ENCODE data around the gene TREX2. TPM values are rescaled to one million over a fixed set of nuclear protein-coding genes. Genes with fewer than 3 reads are reported as not detected.

The TREX2 gene
- total RNA-seq, 1 donor from 2014 or later, result 1.9 TPM

DNA sequence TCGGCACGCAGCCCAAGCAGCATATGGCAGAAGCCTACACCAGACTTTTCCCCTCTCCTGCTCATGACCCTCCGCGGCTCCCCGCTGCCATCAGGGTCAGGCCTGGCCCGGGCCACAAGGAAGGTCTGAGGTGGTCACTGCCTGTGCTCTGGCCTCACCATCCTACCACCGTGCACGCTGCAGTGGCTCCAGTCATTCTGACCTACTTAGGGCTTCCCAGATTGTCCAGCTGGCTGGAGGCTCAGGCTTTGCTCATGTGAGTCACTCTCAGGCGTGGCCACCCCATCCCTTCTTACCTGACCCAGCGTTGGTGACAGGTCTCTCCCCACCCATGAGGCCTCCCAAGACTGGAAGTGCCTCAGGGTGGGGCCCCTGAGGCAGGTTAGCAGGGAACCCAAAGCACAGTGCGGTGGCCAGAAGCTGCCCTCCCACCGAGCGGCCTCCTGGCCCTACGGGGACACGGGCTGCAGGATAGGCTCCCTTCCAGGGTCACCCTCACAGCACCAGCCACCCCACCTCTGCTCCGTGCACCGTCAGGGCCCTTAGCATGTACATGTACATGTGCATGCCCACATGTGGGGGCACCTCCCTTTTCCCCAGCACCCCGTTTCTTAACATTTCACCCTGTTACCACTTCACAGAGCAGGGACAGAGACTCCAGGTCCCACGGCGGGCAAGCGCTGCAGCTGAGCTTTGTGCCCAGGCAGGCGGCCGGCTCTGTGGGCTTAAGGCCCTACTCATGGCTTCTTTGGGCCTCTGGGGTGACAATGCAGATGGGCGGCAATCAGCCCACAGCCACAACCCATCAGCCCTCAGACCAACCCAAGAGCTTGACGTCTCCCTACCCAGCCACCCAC, 2.2 kb downstream of the TREX2 start:
- Mint-ChIP-seq H3K9me3 (no peaks in the 10 kb centered on the region), H3K4me1 (no peaks in the 10 kb centered on the region), H3K4me3 (no peak overlapping the region), H3K27ac (no peak overlapping the region), H3K36me3 (ENCODE audit: low read depth) (no peaks in the 10 kb centered on the region), H3K27me3 (no peaks in the 10 kb centered on the region)
- DNase-seq, result no peak
- intact Hi-C loops (cut with micrococcal nuclease), result no loop called here

- no peak overlapping the region for H3K4me3 Mint-ChIP-seq
- H3K36me3 Mint-ChIP-seq (ENCODE audit: low read depth), result no peaks in the 10 kb centered on the region
- intact Hi-C loops (cut with micrococcal nuclease), result no loop called here
- H3K27me3 Mint-ChIP-seq, result no peaks in the 10 kb centered on the region
- no peaks in the 10 kb centered on the region for H3K4me1 Mint-ChIP-seq
- no peak overlapping the region for H3K27ac Mint-ChIP-seq
- no peaks in the 10 kb centered on the region for H3K9me3 Mint-ChIP-seq
- DNase-seq, result no peak
Observed at GRCh38 chrX:153442463-153442862, 3.4 kb downstream of the TREX2 start.

GRCh38 chrX:153441981-153442380, 3.9 kb downstream of the TREX2 start:
- intact Hi-C loops (cut with micrococcal nuclease), result no loop called here
- no peaks in the 10 kb centered on the region for H3K27me3 Mint-ChIP-seq
- H3K4me3 Mint-ChIP-seq, result no peak overlapping the region
- H3K36me3 Mint-ChIP-seq (ENCODE audit: low read depth), result no peaks in the 10 kb centered on the region
- H3K9me3 Mint-ChIP-seq, result no peaks in the 10 kb centered on the region
- no peak overlapping the region for H3K27ac Mint-ChIP-seq
- no peak for DNase-seq
- no peaks in the 10 kb centered on the region for H3K4me1 Mint-ChIP-seq

GRCh38 chrX:153441296-153441695, 4.6 kb downstream of the TREX2 start:
- Mint-ChIP-seq H3K4me1 (no peaks in the 10 kb centered on the region), H3K4me3 (no peak overlapping the region), H3K36me3 (ENCODE audit: low read depth) (no peaks in the 10 kb centered on the region), H3K27ac (no peak overlapping the region), H3K9me3 (no peaks in the 10 kb centered on the region), H3K27me3 (no peaks in the 10 kb centered on the region)
- intact Hi-C loops (cut with micrococcal nuclease), result no loop called here
- no peak for DNase-seq

GRCh38 chrX:153440556-153441135, 5.2 kb downstream of the TREX2 start:
- no peak for DNase-seq
- intact Hi-C loops (cut with micrococcal nuclease), result no loop called here
- Mint-ChIP-seq H3K27ac (no peak overlapping the region), H3K4me3 (no peak overlapping the region), H3K27me3 (no peaks in the 10 kb centered on the region), H3K9me3 (no peaks in the 10 kb centered on the region), H3K4me1 (no peaks in the 10 kb centered on the region), H3K36me3 (ENCODE audit: low read depth) (no peaks in the 10 kb centered on the region)

DNA sequence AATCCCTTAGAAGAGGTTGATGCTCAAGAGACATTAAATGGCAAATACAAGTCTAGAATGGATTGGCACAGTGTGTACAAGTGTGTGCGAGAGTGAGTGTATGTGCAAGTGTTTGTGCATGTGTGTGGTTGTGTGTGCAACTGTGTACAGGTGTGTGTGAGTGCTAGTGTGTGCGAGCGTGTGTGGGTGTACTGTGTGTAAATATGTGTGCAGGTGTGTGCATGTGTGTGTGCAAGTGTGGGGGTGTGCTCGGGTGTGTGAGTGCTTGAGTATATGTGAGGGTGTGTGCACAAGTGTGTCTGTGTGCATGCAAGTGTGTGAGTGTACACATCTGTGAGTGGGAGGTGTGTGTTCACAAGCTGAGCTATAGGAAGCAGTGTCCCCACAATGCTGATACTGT, 5.9 kb downstream of the TREX2 start:
- H3K36me3 Mint-ChIP-seq (ENCODE audit: low read depth), result no peaks in the 10 kb centered on the region
- no peaks in the 10 kb centered on the region for H3K4me1 Mint-ChIP-seq
- intact Hi-C loops (cut with micrococcal nuclease), result no loop called here
- no peak overlapping the region for H3K4me3 Mint-ChIP-seq
- no peak overlapping the region for H3K27ac Mint-ChIP-seq
- no peaks in the 10 kb centered on the region for H3K27me3 Mint-ChIP-seq
- DNase-seq, result no peak
- no peaks in the 10 kb centered on the region for H3K9me3 Mint-ChIP-seq

DNA sequence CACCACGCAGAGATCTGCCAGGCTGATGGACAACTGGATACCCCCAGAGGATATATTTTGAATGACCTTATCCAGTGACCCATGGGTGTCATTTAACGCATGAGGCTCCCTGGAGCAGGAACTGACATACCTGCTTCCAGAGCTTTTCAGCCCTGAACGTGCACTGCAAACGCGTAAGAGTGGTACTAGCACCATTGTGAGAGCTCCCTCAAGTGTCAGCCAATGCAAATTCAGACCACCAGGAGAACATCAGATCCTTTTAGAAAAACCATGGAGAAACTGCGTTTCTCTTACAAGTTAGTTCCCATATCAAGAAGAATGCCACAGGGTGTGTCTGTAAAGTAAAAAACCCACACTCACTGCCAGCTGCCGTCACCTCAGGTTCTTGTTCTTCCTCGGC, 7.3 kb downstream of the TREX2 start:
- Mint-ChIP-seq H3K27ac (no peak overlapping the region), H3K4me1 (no peaks in the 10 kb centered on the region), H3K27me3 (no peaks in the 10 kb centered on the region), H3K4me3 (no peak overlapping the region), H3K9me3 (no peaks in the 10 kb centered on the region), H3K36me3 (ENCODE audit: low read depth) (no peaks in the 10 kb centered on the region)
- intact Hi-C loops (cut with micrococcal nuclease), result no loop called here
- no peak for DNase-seq

- Mint-ChIP-seq H3K9me3 (no peaks in the 10 kb centered on the region), H3K4me1 (no peaks in the 10 kb centered on the region), H3K4me3 (no peak overlapping the region), H3K27ac (no peak overlapping the region), H3K27me3 (no peaks in the 10 kb centered on the region), H3K36me3 (ENCODE audit: low read depth) (no peaks in the 10 kb centered on the region)
- intact Hi-C loops (cut with micrococcal nuclease), result no loop called here
- DNase-seq, result no peak
Observed at GRCh38 chrX:153435845-153436244, 10.0 kb downstream of the TREX2 start.

GRCh38 chrX:153434801-153435200, 11.1 kb downstream of the TREX2 start:
- Mint-ChIP-seq H3K36me3 (ENCODE audit: low read depth) (no peaks in the 10 kb centered on the region), H3K27me3 (no peaks in the 10 kb centered on the region), H3K9me3 (no peaks in the 10 kb centered on the region), H3K4me1 (no peaks in the 10 kb centered on the region), H3K27ac (no peak overlapping the region), H3K4me3 (no peak overlapping the region)
- intact Hi-C loops (cut with micrococcal nuclease), result no loop called here
- no peak for DNase-seq

DNA sequence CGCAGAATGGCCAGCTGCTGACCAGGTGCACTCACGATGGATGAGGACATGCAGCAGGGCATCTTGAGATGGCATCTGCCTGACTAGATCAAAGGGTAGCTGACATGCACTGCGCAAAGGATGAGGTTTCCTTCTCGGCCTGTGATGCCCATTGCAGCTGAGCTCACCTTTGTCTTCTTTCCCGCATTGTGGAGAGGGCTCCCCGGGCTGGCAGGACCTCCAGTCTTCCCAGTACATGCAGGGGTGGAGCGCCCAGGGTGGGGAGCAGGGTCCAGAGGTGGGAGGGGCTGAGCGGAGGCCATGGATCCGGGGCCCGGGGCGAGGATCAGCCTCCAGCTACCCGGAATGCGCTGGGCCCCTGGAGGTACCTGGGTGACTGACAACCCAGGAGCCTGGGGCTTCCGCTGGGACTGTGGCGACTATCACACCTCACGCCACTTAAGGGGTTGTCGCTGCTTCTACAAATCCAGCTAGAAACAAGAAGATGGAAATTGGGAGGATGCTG, 12.0 kb downstream of the TREX2 start:
- intact Hi-C loops (cut with micrococcal nuclease), result no loop called here
- H3K27ac Mint-ChIP-seq, result no peak overlapping the region
- DNase-seq, result no peak

DNA sequence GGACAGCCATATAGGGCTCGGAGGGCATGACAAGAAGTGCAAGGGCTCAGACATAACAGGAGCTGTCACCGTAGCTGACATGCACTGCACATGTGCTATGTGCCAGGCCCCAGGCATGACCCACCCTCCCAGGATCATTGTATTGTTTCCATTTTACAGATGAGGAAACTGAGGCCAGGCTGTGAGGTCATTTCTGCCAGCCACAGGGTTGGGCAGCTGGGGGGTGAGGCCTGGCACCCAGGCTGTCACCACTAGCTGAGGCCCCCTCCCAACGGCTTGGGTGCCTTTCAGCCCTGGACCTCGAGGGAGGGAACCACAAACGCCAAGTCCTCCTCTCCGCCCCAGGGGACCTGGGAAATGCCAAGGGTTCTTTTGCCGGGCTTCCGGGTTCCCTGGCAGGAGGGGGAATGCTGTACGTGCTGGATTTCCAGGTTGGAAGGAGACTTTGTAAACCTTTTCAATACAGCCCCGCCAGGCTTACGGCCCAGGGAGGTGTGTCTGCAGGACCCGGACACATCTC, 12.6 kb downstream of the TREX2 start:
- no peak overlapping the region for H3K4me3 Mint-ChIP-seq
- H3K27ac Mint-ChIP-seq, result no peak overlapping the region
- H3K36me3 Mint-ChIP-seq (ENCODE audit: low read depth), result no peaks in the 10 kb centered on the region
- H3K9me3 Mint-ChIP-seq, result no peaks in the 10 kb centered on the region
- no peaks in the 10 kb centered on the region for H3K4me1 Mint-ChIP-seq
- intact Hi-C loops (cut with micrococcal nuclease), result no loop called here
- peaks cover 1% of the 10 kb centered on the region for H3K27me3 Mint-ChIP-seq
- DNase-seq, result no peak

More for the DNA sequence above, 12.0 kb downstream of the TREX2 start:
- Mint-ChIP-seq H3K4me1 (no peaks in the 10 kb centered on the region), H3K9me3 (no peaks in the 10 kb centered on the region), H3K27me3 (peaks cover 1% of the 10 kb centered on the region), H3K4me3 (no peak overlapping the region), H3K36me3 (ENCODE audit: low read depth) (no peaks in the 10 kb centered on the region)

DNA sequence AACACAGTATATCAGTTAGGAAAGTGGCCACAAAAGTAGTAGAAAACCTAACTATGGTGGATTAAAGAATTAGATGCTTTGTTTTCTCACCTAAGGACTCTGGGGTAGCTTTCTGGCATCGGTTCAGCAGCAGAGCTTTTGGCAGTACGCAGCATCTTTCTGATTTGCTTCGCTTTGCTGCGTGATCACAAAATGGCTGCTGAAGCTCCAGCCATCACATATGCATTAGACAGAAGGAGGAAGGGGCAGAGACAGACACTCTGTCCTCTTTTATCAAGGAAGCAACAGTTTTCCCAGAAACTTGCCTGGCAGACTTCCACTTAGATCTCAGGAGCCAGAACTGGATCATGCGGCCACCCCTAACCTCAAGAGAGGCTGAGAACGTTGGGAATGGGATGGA, 15.1 kb downstream of the TREX2 start:
- intact Hi-C loops (cut with micrococcal nuclease), result no loop called here
- H3K27ac Mint-ChIP-seq, result no peak overlapping the region
- no peaks in the 10 kb centered on the region for H3K4me1 Mint-ChIP-seq
- H3K27me3 Mint-ChIP-seq, result peaks cover 1% of the 10 kb centered on the region
- H3K36me3 Mint-ChIP-seq (ENCODE audit: low read depth), result no peaks in the 10 kb centered on the region
- no peaks in the 10 kb centered on the region for H3K9me3 Mint-ChIP-seq
- H3K4me3 Mint-ChIP-seq, result no peak overlapping the region
- DNase-seq, result no peak

DNA sequence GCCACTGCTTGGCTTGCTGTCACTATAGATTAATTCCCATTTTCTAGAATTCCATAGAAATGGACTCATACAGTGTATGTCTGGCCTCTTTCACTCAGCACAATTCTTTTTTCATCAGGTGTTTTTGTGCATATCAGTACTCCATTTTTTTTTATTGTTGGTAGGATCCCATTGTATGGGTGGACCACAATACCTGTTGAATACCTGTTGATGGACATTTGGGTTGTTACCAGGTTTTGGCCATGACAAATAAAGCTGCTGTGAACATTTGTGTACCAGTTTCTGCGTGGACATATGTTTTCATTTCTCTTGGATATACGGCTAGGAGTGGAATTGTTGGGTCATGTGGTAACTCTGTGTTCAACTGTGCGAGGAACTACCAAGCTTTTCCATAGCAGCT, 19.7 kb downstream of the TREX2 start:
- H3K9me3 Mint-ChIP-seq, result no peaks in the 10 kb centered on the region
- no peak overlapping the region for H3K4me3 Mint-ChIP-seq
- H3K4me1 Mint-ChIP-seq, result no peaks in the 10 kb centered on the region
- H3K27ac Mint-ChIP-seq, result no peak overlapping the region
- no peak for DNase-seq
- intact Hi-C loops (cut with micrococcal nuclease), result no loop called here
- no peaks in the 10 kb centered on the region for H3K36me3 Mint-ChIP-seq (ENCODE audit: low read depth)
- peaks cover 1% of the 10 kb centered on the region for H3K27me3 Mint-ChIP-seq

- H3K36me3 Mint-ChIP-seq (ENCODE audit: low read depth), result no peaks in the 10 kb centered on the region
- H3K4me1 Mint-ChIP-seq, result no peaks in the 10 kb centered on the region
- no peaks in the 10 kb centered on the region for H3K9me3 Mint-ChIP-seq
- DNase-seq, result no peak
- intact Hi-C loops (cut with micrococcal nuclease), result no loop called here
- no peak overlapping the region for H3K27ac Mint-ChIP-seq
- no peak overlapping the region for H3K4me3 Mint-ChIP-seq
- H3K27me3 Mint-ChIP-seq, result no peaks in the 10 kb centered on the region
Observed at GRCh38 chrX:153423652-153424051, 22.2 kb downstream of the TREX2 start.

Measured in activated CD4-positive, alpha-beta T cell treated with anti-CD3 and anti-CD28 coated beads, Interleukin-2, amount 10 ng/mL, durations not matched to agents 24 days and 14 days (primary cell).